HL-60/S4 treated with phorbol 12-myristate 13-acetate at 8.2 ng/mL for 4 days and 3 days (cell line): ENCODE measurements around the gene PTTG1IP.

Source experiments
- in situ Hi-C: fragments of 300-500 bp; cut with MboI; formaldehyde crosslinking; loops from 2 replicates; pipeline ENCODE4 v1.15.0; 2022; ENCODE audit warnings: low sequenced_read_pairs

Gene PTTG1IP

GRCh38 chr21:44898011-44898488 lies 24.6 kb upstream of the PTTG1IP start:
- in situ Hi-C loops: no loop called here

DNA sequence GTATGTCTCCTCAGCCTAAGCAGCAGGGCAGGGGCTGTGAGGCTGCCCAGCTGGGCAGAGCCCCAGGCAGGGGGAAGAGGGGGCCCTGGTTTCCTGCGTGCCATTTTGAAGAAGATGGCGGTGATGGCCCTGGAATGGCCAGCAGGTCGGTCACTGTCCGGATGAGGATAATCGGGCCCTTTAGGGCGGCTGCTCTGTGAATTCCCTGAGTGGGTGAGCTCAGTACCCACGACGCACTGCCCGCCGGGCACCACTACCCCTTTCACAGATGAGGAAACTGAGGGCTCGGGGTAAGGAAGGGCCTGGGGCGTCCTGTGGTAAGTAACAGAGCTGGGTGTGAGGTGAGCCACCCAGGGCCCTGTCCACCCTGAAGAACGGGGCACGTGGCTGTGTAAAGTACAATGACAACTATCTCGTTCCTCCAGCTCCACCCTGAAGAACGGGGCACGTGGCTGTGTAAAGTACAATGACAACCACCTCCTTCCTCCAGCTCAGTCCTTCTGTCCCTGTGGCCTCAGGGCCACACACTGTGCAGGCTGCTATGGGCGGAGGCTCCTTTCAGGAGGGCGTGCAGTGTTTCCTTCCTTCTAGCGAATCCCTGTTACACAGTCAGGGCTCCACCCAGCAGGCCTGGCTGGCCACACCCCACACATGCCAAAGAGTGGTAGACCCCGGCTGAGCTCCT lies 24.0 kb upstream of the PTTG1IP start:
- in situ Hi-C loops: no loop called here

GRCh38 chr21:44896561-44897286 lies 23.2 kb upstream of the PTTG1IP start:
- in situ Hi-C loops: no loop called here

DNA sequence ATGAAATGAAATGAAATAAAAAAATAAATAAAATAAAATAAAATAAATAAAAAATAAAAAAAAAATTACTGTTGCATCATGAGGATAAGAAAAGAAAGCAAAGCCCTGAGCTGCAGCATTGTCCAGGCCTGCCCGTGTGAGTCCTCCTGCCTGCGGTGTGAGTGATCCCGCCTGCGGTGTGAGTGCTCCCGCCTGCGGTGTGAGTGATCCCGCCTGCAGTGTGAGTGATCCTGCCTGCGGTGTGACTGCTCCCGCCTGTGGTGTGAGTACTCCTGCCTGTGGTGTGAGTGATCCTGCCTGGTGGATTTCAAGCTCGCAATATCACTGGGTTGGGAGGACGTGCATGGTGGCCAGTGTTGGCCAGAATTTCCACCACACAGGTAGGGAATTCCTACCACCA lies 22.4 kb upstream of the PTTG1IP start:
- in situ Hi-C loops: no loop called here

GRCh38 chr21:44894687-44895302 lies 21.3 kb upstream of the PTTG1IP start:
- in situ Hi-C loops: no loop called here

GRCh38 chr21:44893948-44894656 lies 20.6 kb upstream of the PTTG1IP start:
- in situ Hi-C loops: no loop called here

- in situ Hi-C loops: no loop called here
Observed at GRCh38 chr21:44893278-44893556, 19.7 kb upstream of the PTTG1IP start.

DNA sequence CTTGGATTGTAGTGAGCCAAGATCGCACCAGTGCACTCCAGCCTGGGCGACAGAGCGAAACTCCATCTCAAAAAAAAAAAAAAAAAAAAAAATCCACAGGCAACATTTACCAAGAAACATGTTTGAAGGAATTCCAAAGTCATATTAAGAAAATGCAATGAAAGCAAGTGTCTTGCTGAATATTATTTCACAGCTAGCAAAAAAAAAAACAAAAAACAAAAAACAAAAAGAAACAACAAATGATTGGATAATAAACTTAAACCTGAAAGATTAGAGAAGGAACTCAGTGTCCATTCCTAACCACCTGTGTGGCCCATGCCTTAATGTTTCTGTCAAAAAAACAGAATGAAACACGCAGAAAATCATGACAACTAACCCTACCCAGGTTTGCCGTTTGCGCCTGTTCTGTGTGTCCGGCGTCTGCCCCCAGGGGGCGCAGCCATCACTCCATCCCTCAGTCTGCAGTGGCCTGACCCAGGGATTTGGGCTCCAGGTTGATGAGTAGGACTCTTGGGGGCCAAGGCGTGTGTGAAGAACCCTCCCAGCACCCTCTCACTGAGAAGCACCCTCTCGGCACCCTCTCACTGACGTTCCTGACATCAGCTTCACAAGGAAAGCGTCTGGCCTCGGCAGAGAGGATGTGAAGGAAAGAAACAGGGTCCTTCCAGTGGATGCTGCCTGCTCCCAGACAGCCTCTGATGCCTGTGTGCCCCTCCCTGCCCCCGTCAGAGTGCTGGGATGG lies 19.2 kb upstream of the PTTG1IP start:
- in situ Hi-C loops: no loop called here

- in situ Hi-C loops: no loop called here
Observed at GRCh38 chr21:44892095-44892494, 18.6 kb upstream of the PTTG1IP start.

DNA sequence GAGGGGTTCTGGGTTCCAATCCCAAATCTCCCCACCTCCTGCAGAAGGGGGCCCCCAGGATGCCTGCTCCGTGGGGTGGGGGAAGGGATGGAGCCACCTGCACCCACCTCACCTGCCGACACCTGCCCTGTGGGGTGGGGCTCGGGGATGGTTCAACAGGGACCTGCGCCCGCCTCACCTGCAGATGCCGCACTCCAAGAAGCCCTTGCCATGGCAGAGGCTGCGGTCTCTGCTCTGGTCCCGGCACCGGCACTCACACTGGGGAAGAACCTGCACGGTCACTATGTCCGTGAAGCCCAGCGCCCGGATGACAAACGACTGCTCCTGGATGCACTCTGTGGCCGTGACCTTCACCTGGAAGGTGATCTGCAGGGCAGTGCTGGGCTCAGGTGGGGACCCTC lies 18.1 kb upstream of the PTTG1IP start:
- in situ Hi-C loops: no loop called here

DNA sequence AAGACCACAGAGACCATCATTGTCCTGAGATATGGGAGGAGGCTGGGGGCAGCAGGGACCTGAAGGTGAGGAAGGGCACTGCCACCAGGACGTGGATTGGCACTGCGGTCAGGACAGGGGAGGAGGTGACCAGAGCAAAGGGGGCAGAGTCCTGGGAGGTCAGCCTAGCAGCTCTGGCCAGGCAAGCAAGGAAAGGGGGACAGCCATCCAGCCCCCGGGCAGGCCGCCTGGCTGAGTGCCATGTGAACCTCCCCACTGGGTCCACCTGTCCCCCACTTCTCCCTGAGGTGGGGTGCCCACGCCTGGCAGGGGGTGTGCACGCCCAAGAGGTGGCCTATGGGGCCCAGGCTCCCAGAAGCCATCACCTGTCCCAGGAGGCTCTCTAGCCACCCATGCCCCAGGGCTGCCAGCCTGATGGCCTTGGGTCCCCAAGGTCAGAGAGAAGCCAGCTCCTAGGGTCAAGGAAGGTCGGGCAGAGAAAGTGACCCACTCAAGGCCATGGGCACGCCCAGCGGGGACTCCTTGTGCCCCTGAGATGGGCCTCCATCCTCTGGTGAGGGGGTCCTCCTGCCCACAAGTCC lies 17.6 kb upstream of the PTTG1IP start:
- in situ Hi-C loops: no loop called here

DNA sequence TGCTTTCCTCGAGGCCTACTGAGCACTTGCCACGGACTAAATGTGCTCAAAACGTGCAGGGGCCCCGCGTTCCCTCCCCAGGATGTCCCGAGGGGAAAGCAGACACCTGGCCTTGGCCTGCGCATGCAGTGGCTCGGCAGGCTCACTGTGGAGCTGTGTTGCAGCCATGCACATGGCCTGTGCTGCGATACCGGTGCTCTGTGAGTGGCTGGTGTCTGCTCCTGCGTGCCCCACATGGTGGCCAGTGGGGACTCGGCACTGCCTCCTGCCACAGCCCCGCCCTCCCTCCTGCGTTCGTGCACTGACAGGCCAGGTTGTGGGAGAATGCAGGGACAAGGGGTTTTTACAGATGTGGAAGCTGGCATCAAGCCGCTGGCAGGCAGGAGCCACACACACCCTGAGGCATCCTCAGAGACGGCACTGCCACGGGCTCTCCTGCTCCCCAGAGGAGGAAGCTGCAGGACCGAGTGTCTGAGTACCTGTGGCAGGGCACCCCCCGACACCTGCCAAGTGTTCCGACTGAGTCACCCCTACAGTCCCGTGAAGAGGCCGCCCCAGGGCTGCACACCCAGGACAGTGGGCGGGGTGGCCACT lies 16.9 kb upstream of the PTTG1IP start:
- in situ Hi-C loops: no loop called here

- in situ Hi-C loops: no loop called here
Observed at GRCh38 chr21:44889625-44890337, 16.3 kb upstream of the PTTG1IP start.

GRCh38 chr21:44888581-44889550 lies 15.4 kb upstream of the PTTG1IP start:
- in situ Hi-C loops: no loop called here

- in situ Hi-C loops: no loop called here
Observed at GRCh38 chr21:44887807-44888580, 14.5 kb upstream of the PTTG1IP start.

GRCh38 chr21:44887126-44887806 lies 13.8 kb upstream of the PTTG1IP start:
- in situ Hi-C loops: no loop called here
